Esophagus mucosa (tissue), 1 donor: ENCODE data around the gene GTF3C5. TPM values are rescaled to one million over a fixed set of nuclear protein-coding genes. Genes with fewer than 3 reads are reported as not detected.
"Not testable (repeated sequence)": the region's sequence is repeated elsewhere in the genome, so short reads cannot be mapped to it uniquely, and the experiment has no call there.

Experiments used
- ATAC-seq: fragments of 200-7000 bp; cut with Tn5 transposase; one replicate; pipeline ENCODE4 v1.9.1; 2020
- total RNA-seq: library from RNA; stranded (reverse); gene quantifications from one replicate; pipeline ENCODE4 v1.2.4, GENCODE V29; 2023
- donor health status: DM: yes; HTN: yes; CAD: no.

GTF3C5 gene
- total RNA-seq, 1 donor from 2014 or later = 33.6 TPM

DNA sequence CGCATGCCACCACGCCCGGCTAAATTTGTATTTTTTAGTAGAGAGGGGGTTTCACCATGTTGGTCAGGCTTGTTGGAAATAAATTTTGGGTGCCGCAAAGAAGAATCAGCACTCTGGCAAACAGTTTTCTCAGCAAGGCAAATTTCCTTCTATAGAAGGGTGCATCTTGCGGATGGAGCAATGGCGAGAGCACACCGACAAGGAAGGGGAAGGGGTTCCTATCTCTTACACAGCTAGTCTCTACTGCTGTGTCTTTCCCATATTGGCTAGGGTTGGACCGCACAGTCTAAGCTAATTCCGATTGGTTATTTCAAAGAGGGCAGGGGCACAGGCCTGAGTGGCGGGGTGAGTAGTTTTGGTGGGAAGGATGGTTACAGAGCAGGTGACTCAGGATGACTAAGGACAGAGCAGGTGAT lies 707 bp downstream of the GTF3C5 start:
- ATAC-seq = no peak

DNA sequence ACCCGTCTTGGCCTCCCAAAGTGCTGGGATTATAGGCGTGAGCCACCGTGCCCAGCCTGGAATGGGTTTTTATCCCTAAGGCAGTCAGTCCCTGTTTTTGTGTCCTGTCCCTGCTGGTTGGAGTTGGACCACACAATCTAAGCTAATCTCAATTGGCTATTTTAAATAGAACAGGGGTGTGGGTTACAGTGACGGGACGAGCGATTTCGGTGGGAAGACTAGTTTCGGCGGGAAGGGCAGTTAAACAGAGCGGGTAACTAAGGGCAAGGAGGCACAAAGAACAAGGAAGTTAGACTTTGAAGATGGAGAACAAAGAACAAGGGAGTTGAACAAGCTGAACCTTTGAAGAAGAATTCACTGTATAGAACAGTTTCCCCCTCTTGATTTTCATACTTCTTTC lies 1.4 kb downstream of the GTF3C5 start:
- no peak for ATAC-seq

GRCh38 chr9:133035669-133036068 lies 4.9 kb downstream of the GTF3C5 start:
- ATAC-seq = no peak

DNA sequence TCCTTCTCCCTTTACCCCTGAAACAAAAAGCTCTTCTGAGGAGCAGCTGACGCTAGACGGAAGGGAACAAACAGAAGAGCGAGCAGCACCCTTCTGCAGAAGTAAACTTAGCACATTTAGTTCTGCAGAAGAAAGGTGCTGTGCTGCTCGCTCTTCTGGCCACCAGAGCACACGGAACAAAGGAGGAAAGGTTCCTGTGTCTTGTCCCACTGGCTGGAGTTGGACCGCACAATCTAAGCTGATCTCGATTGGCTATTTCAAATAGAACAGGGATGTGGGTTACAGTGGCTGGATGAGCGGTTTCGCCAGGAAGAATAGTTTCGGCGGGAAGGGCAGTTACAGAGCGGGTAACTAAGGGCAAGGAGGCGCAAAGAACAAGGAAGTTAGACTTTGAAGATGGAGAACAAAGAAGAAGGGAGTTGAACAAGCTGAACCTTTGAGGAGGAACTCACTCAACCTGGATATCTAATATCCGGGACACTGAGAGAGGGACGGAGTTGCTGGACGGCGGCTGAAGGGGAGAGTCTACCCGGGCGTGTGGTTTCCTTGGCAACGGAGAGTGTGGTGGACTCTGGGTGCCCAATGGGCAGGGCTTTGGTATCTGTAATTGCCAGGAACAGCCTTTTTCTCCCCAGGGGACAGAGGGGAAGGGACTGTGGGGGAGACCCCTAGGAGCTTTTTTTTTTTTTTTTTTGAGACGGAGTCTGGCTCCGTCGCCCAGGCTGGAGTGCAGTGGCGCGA lies 7.1 kb downstream of the GTF3C5 start:
- ATAC-seq = no peak

DNA sequence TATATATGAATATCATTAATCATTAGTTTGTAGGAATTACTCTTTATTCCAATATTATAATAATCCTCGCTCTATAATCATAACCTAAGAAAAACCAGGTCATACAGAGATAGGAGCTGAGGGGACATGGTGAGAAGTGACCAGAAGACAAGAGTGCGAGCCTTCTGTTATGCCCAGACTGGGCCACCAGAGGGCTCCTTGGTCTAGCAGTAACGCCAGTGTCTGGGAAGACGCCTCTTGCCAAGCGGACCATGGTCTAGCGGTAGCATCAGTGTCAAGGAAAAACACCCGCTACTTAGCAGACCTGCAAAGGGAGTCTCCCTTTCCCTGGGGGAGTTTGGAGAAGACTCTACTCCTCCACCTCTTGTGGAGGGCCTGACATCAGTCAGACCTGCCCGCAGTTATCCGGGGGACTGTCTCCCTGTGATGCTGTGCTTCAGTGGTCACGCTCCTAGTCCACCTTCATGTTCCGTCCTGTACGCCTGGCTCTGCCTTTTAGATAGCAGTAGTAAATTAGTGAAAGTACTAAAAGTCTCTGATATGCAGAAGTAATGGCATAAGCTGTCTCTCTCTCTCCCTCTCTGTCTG lies 10.2 kb downstream of the GTF3C5 start:
- ATAC-seq = not testable (repeated sequence)

GRCh38 chr9:133041958-133042357 lies 11.2 kb downstream of the GTF3C5 start:
- ATAC-seq = no peak

GRCh38 chr9:133042676-133043075 lies 11.9 kb downstream of the GTF3C5 start:
- no peak for ATAC-seq

DNA sequence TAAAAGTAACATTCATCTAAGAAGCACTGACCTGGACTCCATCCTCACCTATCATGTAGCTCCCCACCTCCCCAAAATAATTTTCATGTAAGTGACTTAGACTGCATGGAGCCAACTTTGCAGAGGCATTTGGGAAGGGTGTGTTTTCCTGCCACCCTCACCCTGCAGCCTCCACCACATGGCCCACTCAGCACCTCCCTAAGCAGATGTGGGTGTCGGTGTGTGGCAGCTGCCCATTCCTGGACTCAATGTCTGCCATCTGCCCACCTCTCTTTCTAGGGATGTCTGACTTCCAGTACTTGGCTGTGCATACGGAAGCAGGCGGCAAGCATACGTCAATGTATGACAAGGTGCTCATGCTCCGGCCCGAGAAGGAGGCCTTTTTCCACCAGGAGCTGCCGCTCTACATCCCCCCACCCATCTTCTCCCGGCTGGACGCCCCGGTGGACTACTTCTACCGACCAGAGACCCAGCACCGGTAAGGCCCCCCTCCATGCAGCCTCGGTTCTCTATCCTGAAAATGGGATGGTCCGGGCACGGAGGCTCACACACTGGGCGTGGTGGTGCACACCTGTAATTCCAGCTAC lies 12.7 kb downstream of the GTF3C5 start:
- no peak for ATAC-seq

DNA sequence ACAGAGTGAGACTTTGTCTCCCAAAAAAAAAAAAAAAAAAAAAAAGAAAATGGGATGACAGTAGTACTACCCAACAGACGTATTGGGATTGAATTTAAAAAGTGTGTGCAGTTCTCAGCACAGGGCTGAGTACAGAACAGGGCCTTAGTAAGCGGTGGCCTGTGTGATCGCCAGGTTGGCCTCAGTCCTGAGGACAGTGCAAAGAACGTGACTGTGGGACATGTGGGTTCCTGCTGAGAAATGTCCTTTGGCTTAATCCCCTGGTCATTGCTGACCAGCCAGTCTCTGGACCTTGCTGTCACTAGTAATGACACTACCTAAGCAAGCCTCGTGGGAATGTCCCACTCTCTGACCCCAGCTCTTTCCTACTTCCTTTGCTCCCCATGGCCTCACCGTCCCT lies 13.3 kb downstream of the GTF3C5 start:
- ATAC-seq = no peak

- ATAC-seq = peak; percentile 17
Measured at GRCh38 chr9:133044661-133045060, 13.9 kb downstream of the GTF3C5 start.

GRCh38 chr9:133045132-133045531 lies 14.3 kb downstream of the GTF3C5 start:
- ATAC-seq = no peak

- no peak for ATAC-seq
Measured at GRCh38 chr9:133046196-133046899, 15.6 kb downstream of the GTF3C5 start.

- ATAC-seq = no peak
Measured at GRCh38 chr9:133046900-133047295, 16.1 kb downstream of the GTF3C5 start.

DNA sequence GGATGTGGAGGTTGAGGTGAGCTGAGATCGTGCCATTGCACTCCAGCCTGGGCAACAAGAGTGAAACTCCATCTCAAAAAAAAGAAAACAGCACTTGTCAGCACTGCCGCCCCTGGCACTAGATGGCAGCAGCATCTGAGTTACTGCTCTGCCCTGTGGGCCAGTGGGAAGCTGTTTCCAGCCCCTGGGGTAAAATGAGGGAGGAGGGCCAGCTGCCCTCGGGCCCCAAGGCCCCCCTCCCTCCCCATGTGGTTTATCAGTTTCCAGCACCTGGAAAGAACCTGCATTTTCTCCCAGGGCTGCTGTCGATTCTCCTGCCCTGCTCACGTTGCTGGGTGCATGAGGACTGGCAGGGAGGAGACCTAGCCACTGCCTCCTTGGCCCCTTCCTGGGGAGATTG lies 17.8 kb downstream of the GTF3C5 start:
- peak; percentile 41 for ATAC-seq

DNA sequence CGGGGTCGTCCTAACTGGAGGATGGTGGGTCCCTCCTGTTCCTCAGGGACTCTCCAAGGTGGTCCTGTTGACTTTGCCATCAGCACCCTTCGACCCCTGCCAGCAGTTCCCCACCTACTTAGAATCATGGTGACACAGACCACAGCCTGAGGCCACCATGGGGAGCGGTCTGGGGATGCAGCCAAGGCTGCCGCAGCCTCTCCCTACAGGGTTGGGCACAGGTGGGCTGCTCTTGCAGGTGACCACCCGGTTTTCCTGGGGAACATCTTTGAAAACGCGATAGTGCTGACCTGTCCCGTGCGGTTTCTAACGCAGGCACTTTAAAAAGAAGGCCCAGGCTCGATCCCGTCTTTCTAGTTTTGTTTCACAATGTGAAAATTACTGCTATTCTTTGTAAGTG lies 18.2 kb downstream of the GTF3C5 start:
- ATAC-seq = no peak

DNA sequence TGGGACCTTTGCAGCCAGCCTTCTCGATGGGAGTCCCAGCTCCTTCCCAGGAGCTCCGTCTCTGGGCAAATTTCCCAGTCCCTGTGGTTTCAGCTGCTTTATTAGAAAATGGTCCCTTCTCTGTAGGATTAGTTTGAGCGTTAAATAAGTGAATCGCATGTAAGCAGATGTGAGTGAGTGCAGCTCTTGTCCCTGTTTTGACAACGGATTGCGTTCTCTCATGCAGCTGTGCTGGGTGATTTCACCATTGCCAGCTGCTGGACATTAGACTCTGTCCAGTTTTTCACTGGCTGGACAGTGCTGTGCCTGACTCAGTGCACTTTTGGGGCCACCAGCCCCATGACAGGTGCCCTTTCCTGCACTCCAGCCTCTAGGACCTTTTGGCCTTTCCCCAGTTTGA lies 19.3 kb downstream of the GTF3C5 start:
- no peak for ATAC-seq

DNA sequence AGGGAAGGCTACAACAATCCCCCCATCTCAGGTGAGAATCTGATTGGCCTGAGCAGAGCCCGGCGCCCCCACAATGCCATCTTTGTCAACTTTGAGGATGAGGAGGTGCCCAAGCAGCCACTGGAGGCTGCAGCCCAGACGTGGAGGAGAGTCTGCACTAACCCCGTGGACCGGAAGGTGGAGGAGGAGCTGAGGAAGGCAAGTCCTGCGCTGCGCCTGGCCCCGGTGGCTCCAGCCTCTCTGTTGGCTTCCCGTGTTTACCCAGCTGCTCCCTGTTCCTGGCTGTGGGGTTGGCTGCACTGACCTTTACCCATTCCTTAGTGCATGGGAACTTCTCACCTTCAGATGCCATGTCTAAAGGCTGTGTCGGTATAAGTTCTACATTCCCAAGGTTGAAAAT lies 20.0 kb downstream of the GTF3C5 start:
- no peak for ATAC-seq

- no peak for ATAC-seq
Measured at GRCh38 chr9:133051281-133051900, 20.6 kb downstream of the GTF3C5 start.

GRCh38 chr9:133051966-133052539 lies 21.3 kb downstream of the GTF3C5 start:
- ATAC-seq = no peak

DNA sequence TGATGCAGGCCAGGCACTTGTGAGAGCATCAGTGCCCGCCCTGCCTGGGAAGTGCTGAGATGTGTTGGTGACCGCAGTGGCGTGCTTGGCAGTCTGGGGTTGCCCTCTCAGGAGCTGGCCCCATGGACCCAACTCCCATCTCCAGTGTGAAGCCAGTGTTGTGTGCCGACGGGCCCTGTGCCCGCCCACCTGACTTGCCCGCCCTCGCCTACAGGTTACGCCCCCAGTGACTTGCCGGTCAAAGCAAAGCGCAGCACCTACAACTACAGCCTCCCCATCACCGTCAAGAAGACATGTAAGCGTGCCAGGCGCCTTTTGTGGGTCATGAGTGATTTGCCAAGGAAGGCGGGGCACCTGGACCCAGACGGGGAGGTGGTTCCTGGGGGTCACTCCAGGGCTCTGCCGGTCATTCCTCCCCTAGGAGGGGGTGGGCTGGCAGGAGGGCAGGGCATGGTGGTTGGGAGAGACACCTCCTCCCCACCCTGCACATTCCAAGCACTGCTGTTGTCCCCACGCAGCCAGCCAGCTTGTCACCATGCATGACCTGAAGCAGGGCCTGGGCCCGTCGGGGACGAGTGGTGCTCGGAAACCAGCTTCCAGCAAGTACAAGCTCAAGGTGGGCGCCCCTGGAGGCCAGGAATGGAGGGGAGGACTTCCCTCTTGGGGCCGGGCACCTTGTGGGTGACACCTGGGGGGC lies 23.5 kb downstream of the GTF3C5 start:
- ATAC-seq = no peak

- no peak for ATAC-seq
Measured at GRCh38 chr9:133054966-133055365, 24.2 kb downstream of the GTF3C5 start.

- ATAC-seq = no peak
Measured at GRCh38 chr9:133055788-133056420, 25.1 kb downstream of the GTF3C5 start.
